ENCODE data around the gene RASA1. TPM values are rescaled to one million over a fixed set of nuclear protein-coding genes. Genes with fewer than 3 reads are reported as not detected.

The RASA1 gene
- polyA plus RNA-seq, 1 experiment: 19.8 TPM

- H3K36me3 ChIP-seq (ENCODE audit: control insufficient read depth, insufficient read depth, low read length): no peaks in the 10 kb centered on the region
- ChIA-PET POLR2A (no interaction called here), CTCF (no interaction called here)
- no peak for DNase-seq (ENCODE audit: low read depth)
- H3K27me3 ChIP-seq (ENCODE audit: control insufficient read depth, insufficient read depth, low read length): no peaks in the 10 kb centered on the region
- TF ChIP-seq CTCF (IDR thresholded peaks at IDR 0.05; ENCODE audit: insufficient read depth, low read depth, low read length): no peak
- no peak overlapping the region for H3K4me3 ChIP-seq (ENCODE audit: low read depth, low read length)
These were observed 166.8 kb downstream of the RASA1 start for GRCh38 chr5:87434461-87434860.

- H3K4me3 ChIP-seq (ENCODE audit: low read depth, low read length): no peak overlapping the region
- no peaks in the 10 kb centered on the region for H3K36me3 ChIP-seq (ENCODE audit: control insufficient read depth, insufficient read depth, low read length)
- ChIA-PET POLR2A (no interaction called here), CTCF (no interaction called here)
- H3K27me3 ChIP-seq (ENCODE audit: control insufficient read depth, insufficient read depth, low read length): no peaks in the 10 kb centered on the region
- no peak for TF ChIP-seq CTCF (IDR thresholded peaks at IDR 0.05; ENCODE audit: insufficient read depth, low read depth, low read length)
- no peak for DNase-seq (ENCODE audit: low read depth)
These were observed 167.5 kb downstream of the RASA1 start for GRCh38 chr5:87435144-87435694.

- DNase-seq (ENCODE audit: low read depth): no peak
- POLR2A ChIA-PET: no interaction called here
- H3K4me3 ChIP-seq (ENCODE audit: low read depth, low read length): no peak overlapping the region
- no peak for TF ChIP-seq CTCF (IDR thresholded peaks at IDR 0.05; ENCODE audit: insufficient read depth, low read depth, low read length)
- CTCF ChIA-PET: interaction anchor here (0.7 kb wide), 1 partner anchor 343 kb away, joined by 6 read pairs; no protein-coding TSS in a partner anchor
- H3K36me3 ChIP-seq (ENCODE audit: control insufficient read depth, insufficient read depth, low read length): no peaks in the 10 kb centered on the region
- H3K27me3 ChIP-seq (ENCODE audit: control insufficient read depth, insufficient read depth, low read length): no peaks in the 10 kb centered on the region
These were observed 170.0 kb downstream of the RASA1 start for GRCh38 chr5:87437724-87438123.

- CTCF ChIA-PET: no interaction called here
- H3K36me3 ChIP-seq (ENCODE audit: control insufficient read depth, insufficient read depth, low read length): no peaks in the 10 kb centered on the region
- no peak overlapping the region for H3K4me3 ChIP-seq (ENCODE audit: low read depth, low read length)
- DNase-seq (ENCODE audit: low read depth): no peak
- no peak for TF ChIP-seq CTCF (IDR thresholded peaks at IDR 0.05; ENCODE audit: insufficient read depth, low read depth, low read length)
- POLR2A ChIA-PET: no interaction called here
- H3K27me3 ChIP-seq (ENCODE audit: control insufficient read depth, insufficient read depth, low read length): no peaks in the 10 kb centered on the region
These were observed 170.5 kb downstream of the RASA1 start for GRCh38 chr5:87438231-87438630.

Small RNA genes within 50 kb of the gene (small RNA-seq; reads per million reads assigned to genes)
- gene RN7SL629P (ENCODE audit: insufficient read length, low read depth, low replicate concordance) (not detected), gene RNU6-606P (ENCODE audit: insufficient read length, low read depth, low replicate concordance) (not detected), gene RNU6-727P (ENCODE audit: insufficient read length, low read depth, low replicate concordance) (not detected)

Other genes starting within 250 kb of the RASA1 start
- gene CCNH, start 145.0 kb downstream of the RASA1 start, polyA plus RNA-seq (2011; rRNA removed): 53.8 and 62.0 TPM in 2 replicates